Osteoblast (primary cell): ENCODE data around the gene TLR5. TPM values are rescaled to one million over a fixed set of nuclear protein-coding genes. Genes with fewer than 3 reads are reported as not detected.

Source experiments
- DNase-seq: peaks from one replicate; pipeline ENCODE4 v3.0.0; 2011; ENCODE audit warnings: low spot score, mixed read lengths; ENCODE audit not compliant: insufficient read length; ENCODE audit errors: missing footprints
- H2AFZ ChIP-seq: 2 replicates; pipeline ENCODE4 v1.6.0; 2011; ENCODE audit warnings: mild to moderate bottlenecking, low read length
- H3K27ac ChIP-seq: 2 replicates; pipeline ENCODE4 v1.5.1; 2011; ENCODE audit warnings: mild to moderate bottlenecking, low read depth, low read length, moderate library complexity
- H3K27me3 ChIP-seq: 2 replicates; pipeline ENCODE4 v1.6.0; 2012; ENCODE audit warnings: mild to moderate bottlenecking, control low read depth, inconsistent platforms, low read length, moderate library complexity; ENCODE audit not compliant: insufficient read depth
- H3K36me3 ChIP-seq: 2 replicates; pipeline ENCODE4 v1.5.1; 2011; ENCODE audit warnings: mild to moderate bottlenecking, low read length, control low read depth, moderate library complexity; ENCODE audit not compliant: insufficient read depth
- H3K4me1 ChIP-seq: 2 replicates; pipeline ENCODE4 v1.5.1; 2011; ENCODE audit warnings: mild to moderate bottlenecking, low read length, control low read depth, moderate library complexity; ENCODE audit not compliant: insufficient read depth
- H3K4me2 ChIP-seq: 2 replicates; pipeline ENCODE4 v1.6.0; 2011; ENCODE audit warnings: mild to moderate bottlenecking, low read length; ENCODE audit not compliant: insufficient read depth
- H3K4me3 ChIP-seq: fragments of 200-600 bp; sonication (generic); 3 replicates; pipeline ENCODE4 v1.5.1; 2012; ENCODE audit warnings: mild to moderate bottlenecking, low read length, inconsistent platforms; ENCODE audit not compliant: insufficient read depth
- H3K79me2 ChIP-seq: 2 replicates; pipeline ENCODE4 v1.6.0; 2012; ENCODE audit warnings: mild to moderate bottlenecking, low read length, control low read depth, inconsistent platforms; ENCODE audit not compliant: insufficient read depth
- H3K9me3 ChIP-seq: 2 replicates; pipeline ENCODE4 v1.5.1; 2011; ENCODE audit warnings: low read depth, low read length, control low read depth
- H4K20me1 ChIP-seq: 2 replicates; pipeline ENCODE4 v1.6.0; 2012; ENCODE audit warnings: mild to moderate bottlenecking, low read length, control low read depth; ENCODE audit not compliant: insufficient read depth
- total RNA-seq: library from RNA; depleted of rRNA; stranded (reverse); fragments of >200 nt; gene quantifications from 2 replicates; pipeline ENCODE4 v1.2.3, GENCODE V29; 2012
- TF ChIP-seq, protein P1 (sequence below): IDR thresholded peaks from 2 replicates; pipeline ENCODE4 v1.5.1; 2011; ENCODE audit warnings: mild to moderate bottlenecking, low read depth, low read length, moderate library complexity; ENCODE audit errors: extremely low read depth

The TLR5 gene
- total RNA-seq, 1 donor: under 0.01 TPM

DNA sequence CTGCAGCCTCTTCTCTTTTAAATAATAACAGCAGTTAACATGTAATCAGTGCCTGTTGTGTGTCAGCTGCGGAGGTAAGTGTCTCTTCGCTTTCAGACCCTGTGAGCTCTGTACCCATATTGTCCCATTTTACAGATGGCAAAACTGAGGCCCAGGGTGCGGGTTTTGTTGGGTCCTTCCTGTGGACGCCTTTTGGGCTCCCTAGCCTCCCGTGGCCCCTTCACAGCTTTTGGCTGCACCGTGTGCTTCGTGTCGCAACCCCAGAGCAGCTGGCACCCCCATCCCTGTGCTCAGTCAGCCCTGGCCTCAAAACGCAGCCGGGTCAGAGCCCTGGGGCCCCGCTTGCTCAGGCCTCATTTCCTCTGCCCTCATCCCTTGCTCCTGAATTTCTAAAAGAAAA is 53.8 kb downstream of the TLR5 start:
- no peak overlapping the region for H3K4me3 ChIP-seq
- TF ChIP-seq, protein P1, sequence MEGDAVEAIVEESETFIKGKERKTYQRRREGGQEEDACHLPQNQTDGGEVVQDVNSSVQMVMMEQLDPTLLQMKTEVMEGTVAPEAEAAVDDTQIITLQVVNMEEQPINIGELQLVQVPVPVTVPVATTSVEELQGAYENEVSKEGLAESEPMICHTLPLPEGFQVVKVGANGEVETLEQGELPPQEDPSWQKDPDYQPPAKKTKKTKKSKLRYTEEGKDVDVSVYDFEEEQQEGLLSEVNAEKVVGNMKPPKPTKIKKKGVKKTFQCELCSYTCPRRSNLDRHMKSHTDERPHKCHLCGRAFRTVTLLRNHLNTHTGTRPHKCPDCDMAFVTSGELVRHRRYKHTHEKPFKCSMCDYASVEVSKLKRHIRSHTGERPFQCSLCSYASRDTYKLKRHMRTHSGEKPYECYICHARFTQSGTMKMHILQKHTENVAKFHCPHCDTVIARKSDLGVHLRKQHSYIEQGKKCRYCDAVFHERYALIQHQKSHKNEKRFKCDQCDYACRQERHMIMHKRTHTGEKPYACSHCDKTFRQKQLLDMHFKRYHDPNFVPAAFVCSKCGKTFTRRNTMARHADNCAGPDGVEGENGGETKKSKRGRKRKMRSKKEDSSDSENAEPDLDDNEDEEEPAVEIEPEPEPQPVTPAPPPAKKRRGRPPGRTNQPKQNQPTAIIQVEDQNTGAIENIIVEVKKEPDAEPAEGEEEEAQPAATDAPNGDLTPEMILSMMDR: no peak
- no peaks in the 10 kb centered on the region for H3K4me1 ChIP-seq
- H3K36me3 ChIP-seq: no peaks in the 10 kb centered on the region
- no peak overlapping the region for H3K4me2 ChIP-seq
- H2AFZ ChIP-seq: no peak overlapping the region
- no peaks in the 10 kb centered on the region for H4K20me1 ChIP-seq
- no peaks in the 10 kb centered on the region for H3K79me2 ChIP-seq
- no peak for DNase-seq
- no peak overlapping the region for H3K27ac ChIP-seq
- H3K27me3 ChIP-seq: peaks cover 16% of the 10 kb centered on the region
- no peaks in the 10 kb centered on the region for H3K9me3 ChIP-seq

DNA sequence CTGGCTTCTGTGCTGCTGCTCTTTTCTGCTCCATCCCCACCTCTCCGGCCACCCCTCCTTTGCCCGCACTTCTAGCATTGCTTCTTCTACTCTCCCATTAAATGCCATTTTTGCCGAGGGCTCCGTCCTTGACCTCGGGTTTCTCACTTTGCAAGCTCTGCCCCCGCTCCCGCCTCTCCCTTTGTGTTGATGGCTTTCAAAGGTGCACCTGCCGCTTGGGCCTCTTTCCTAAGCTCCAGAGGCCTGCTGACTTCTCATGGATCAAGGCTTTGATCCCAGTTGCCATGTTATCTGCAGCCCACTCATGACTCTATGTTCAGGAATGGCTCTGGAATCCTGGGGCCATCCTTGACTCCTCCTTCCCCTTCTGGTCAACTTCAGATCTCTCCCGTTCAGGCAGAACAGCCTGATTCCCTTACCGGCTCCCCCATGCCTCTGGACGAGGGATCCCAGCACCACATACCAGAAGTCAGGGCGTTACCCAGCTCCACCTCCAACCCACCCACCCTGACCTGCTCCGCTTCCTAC is 54.3 kb downstream of the TLR5 start:
- DNase-seq: peak; percentile 27

DNA sequence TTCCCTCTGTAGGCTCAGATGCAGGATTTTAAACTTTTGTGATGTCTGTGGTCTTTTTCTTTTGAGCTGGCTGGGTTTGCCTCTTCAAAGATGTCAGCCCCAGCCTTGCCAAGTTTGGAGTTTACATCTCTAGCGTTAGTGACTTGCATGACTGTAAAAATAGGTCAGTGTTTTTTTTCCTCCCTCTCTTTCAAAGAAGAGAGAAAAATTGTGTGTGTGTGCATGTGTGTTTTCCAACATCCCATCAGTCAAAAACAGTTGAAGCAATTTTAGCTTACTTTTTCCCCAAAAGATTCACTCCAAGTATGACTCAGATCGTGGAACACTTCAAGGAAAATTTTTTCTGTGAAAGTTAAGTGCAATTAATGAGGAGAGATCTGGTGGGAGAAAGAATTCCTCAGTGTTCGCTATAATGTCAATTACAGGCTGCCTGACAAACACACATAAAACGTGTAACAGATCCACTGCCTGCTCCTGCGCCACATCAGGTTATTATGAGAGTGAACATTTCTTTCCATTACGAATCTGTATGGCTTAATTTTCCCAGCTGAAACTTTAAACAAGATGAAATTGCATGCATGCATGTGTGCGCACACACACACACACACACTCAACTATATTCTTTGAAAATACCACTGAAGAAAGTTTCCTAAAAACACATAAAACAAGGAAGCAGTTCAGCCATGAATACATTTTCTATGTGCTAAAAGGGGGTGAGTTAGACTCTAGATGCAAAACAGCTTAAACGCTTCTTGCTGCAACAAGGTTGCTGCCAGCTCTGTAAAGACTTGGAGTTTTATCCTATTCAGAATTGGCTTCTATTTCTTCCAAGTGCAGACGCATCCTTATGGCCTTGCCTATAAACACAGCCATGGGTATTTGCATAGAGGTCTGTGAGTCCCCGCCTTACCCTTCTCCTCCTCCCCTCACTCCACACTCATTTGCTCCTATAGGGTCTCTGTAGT is 55.5 kb downstream of the TLR5 start:
- H3K27ac ChIP-seq: no peak overlapping the region
- H4K20me1 ChIP-seq: no peaks in the 10 kb centered on the region
- H3K79me2 ChIP-seq: no peaks in the 10 kb centered on the region
- no peaks in the 10 kb centered on the region for H3K36me3 ChIP-seq
- TF ChIP-seq, protein P1: no peak
- H3K4me3 ChIP-seq: no peak overlapping the region
- DNase-seq: peak; percentile 49
- H3K9me3 ChIP-seq: no peaks in the 10 kb centered on the region
- H3K4me1 ChIP-seq: no peaks in the 10 kb centered on the region
- H3K27me3 ChIP-seq: peaks cover 18% of the 10 kb centered on the region
- no peak overlapping the region for H3K4me2 ChIP-seq
- H2AFZ ChIP-seq: no peak overlapping the region

More for the DNA sequence above, 54.3 kb downstream of the TLR5 start:
- H4K20me1 ChIP-seq: no peaks in the 10 kb centered on the region
- H3K79me2 ChIP-seq: no peaks in the 10 kb centered on the region
- TF ChIP-seq, protein P1: no peak
- H3K36me3 ChIP-seq: no peaks in the 10 kb centered on the region
- no peaks in the 10 kb centered on the region for H3K4me1 ChIP-seq
- no peaks in the 10 kb centered on the region for H3K9me3 ChIP-seq
- no peak overlapping the region for H2AFZ ChIP-seq
- H3K27ac ChIP-seq: no peak overlapping the region
- no peak overlapping the region for H3K4me3 ChIP-seq
- H3K27me3 ChIP-seq: peaks cover 16% of the 10 kb centered on the region
- H3K4me2 ChIP-seq: no peak overlapping the region

DNA sequence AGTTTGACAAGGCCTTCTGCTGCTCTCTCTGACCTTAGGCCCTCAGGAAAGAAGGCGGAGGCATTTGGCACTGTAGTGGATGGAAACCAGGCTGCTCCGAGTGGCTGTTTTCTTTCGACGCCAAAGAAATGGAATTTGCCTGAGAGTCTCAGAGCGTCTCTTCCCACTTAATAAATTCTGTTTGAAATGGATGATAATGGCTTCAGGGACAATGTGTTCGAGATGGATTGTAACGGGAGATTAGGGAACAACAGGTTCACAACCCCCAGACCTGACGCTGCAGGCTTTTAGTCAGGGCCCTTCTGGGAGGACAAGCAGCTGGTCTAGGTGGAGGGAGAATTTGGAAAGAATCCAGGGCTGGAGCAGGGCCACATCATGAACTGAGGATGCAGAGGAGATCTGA is 58.6 kb downstream of the TLR5 start:
- Histone ChIP-seq H3K4me3 (no peak overlapping the region), H3K4me2 (no peak overlapping the region), H3K36me3 (no peaks in the 10 kb centered on the region), H3K79me2 (no peaks in the 10 kb centered on the region), H2AFZ (no peak overlapping the region), H4K20me1 (no peaks in the 10 kb centered on the region), H3K27ac (no peak overlapping the region), H3K9me3 (no peaks in the 10 kb centered on the region), H3K4me1 (no peaks in the 10 kb centered on the region), H3K27me3 (peaks cover 19% of the 10 kb centered on the region)
- TF ChIP-seq, protein P1: no peak
- DNase-seq: no peak
